A673 (cell line): Measurements from ENCODE around the gene ENGASE.

Source experiments
- EZH2 ChIP-seq: fragments of 200-600 bp; sonication (generic); IDR thresholded peaks from 2 replicates; pipeline ENCODE4 v1.6.1; 2017; ENCODE audit warnings: borderline replicate concordance, low read depth, mild to moderate bottlenecking, mixed read lengths, antibody characterized with exemption, low read length; ENCODE audit not compliant: poor library complexity, severe bottlenecking
- TF ChIP-seq, protein P1 (sequence below): fragments of 300-800, 200-600 bp; sonication (generic); conservative IDR thresholded peaks from 2 replicates; pipeline ENCODE4 v1.5.1; 2017; ENCODE audit warnings: low read depth, mild to moderate bottlenecking, antibody characterized with exemption, low read length, moderate library complexity, mixed read lengths

DNA sequence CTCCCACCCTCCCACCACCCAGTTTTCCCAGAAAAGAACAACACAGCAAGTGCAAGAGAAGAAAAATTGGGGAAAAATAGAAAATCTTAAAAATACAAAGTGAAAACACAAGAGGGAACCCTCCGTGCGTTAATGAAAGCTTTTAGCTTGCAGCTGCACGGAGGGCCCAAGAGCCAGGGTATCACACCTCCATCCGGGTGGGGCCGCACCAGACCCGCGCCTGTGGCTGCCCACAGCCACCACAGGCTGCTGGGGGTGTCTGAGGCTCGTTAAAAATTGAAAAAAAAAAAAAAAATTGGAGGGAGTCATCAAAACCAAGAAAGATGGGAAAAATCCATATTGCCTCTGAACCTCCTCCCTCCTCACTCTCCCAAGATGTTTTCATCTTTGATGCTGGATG is 18.6 kb downstream of the ENGASE start:
- TF ChIP-seq, protein P1, sequence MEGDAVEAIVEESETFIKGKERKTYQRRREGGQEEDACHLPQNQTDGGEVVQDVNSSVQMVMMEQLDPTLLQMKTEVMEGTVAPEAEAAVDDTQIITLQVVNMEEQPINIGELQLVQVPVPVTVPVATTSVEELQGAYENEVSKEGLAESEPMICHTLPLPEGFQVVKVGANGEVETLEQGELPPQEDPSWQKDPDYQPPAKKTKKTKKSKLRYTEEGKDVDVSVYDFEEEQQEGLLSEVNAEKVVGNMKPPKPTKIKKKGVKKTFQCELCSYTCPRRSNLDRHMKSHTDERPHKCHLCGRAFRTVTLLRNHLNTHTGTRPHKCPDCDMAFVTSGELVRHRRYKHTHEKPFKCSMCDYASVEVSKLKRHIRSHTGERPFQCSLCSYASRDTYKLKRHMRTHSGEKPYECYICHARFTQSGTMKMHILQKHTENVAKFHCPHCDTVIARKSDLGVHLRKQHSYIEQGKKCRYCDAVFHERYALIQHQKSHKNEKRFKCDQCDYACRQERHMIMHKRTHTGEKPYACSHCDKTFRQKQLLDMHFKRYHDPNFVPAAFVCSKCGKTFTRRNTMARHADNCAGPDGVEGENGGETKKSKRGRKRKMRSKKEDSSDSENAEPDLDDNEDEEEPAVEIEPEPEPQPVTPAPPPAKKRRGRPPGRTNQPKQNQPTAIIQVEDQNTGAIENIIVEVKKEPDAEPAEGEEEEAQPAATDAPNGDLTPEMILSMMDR = no peak
- TF ChIP-seq EZH2 = no peak
